HEK293 (cell line): ENCODE data around the gene SRCIN1.

Experiments
- AEBP2 ChIP-seq: fragments of 450-650 bp; formaldehyde crosslinking; IDR thresholded peaks from 2 replicates; pipeline ENCODE4 v1.5.1; 2016; ENCODE audit warnings: missing biosample characterization, missing genetic modification characterization, borderline replicate concordance
- GLIS2 ChIP-seq: fragments of 450-650 bp; formaldehyde crosslinking; IDR thresholded peaks from 2 replicates; pipeline ENCODE4 v1.5.1; 2016; ENCODE audit warnings: missing biosample characterization, missing genetic modification characterization
- IKZF3 ChIP-seq: fragments of 450-650 bp; IDR thresholded peaks from 2 replicates; pipeline ENCODE4 v1.5.0; 2018; ENCODE audit warnings: missing biosample characterization, mild to moderate bottlenecking, missing genetic modification characterization, moderate library complexity
- KLF16 ChIP-seq: fragments of 450-650 bp; formaldehyde crosslinking; IDR thresholded peaks from 2 replicates; pipeline ENCODE4 v1.5.1; 2017; ENCODE audit warnings: missing biosample characterization, missing genetic modification characterization
- MEIS1 ChIP-seq: sonication (generic); formaldehyde crosslinking; IDR thresholded peaks from 2 replicates; pipeline ENCODE4 v1.8.1; 2022; ENCODE audit warnings: missing genetic modification reagents, mild to moderate bottlenecking, borderline replicate concordance
- OSR2 ChIP-seq: fragments of 450-650 bp; formaldehyde crosslinking; IDR thresholded peaks from 2 replicates; pipeline ENCODE4 v1.5.1; 2016; ENCODE audit warnings: missing biosample characterization, missing genetic modification characterization
- PATZ1 ChIP-seq: fragments of 450-650 bp; formaldehyde crosslinking; IDR thresholded peaks from 2 replicates; pipeline ENCODE4 v1.5.1; 2016; ENCODE audit warnings: missing biosample characterization, missing genetic modification characterization
- PRDM10 ChIP-seq: fragments of 450-650 bp; formaldehyde crosslinking; IDR thresholded peaks from 2 replicates; pipeline ENCODE4 v1.5.1; 2016; ENCODE audit warnings: missing biosample characterization, missing genetic modification characterization
- SCRT2 ChIP-seq: fragments of 450-650 bp; formaldehyde crosslinking; IDR thresholded peaks from 2 replicates; pipeline ENCODE4 v1.5.1; 2016; ENCODE audit warnings: missing biosample characterization, missing genetic modification characterization
- SP2 ChIP-seq: fragments of 450-650 bp; formaldehyde crosslinking; IDR thresholded peaks from 2 replicates; pipeline ENCODE4 v1.5.1; 2016; ENCODE audit warnings: missing biosample characterization, missing genetic modification characterization
- SP3 ChIP-seq: fragments of 450-650 bp; formaldehyde crosslinking; IDR thresholded peaks from 2 replicates; pipeline ENCODE4 v1.5.1; 2016; ENCODE audit warnings: missing biosample characterization, missing genetic modification characterization
- SP7 ChIP-seq: fragments of 450-650 bp; formaldehyde crosslinking; IDR thresholded peaks from 2 replicates; pipeline ENCODE4 v1.5.1; 2016; ENCODE audit warnings: missing biosample characterization, missing genetic modification characterization
- ZBTB17 ChIP-seq: fragments of 450-650 bp; formaldehyde crosslinking; IDR thresholded peaks from 2 replicates; pipeline ENCODE4 v1.5.1; 2016; ENCODE audit warnings: missing biosample characterization, missing genetic modification characterization
- ZBTB48 ChIP-seq: fragments of 450-650 bp; formaldehyde crosslinking; IDR thresholded peaks from 2 replicates; pipeline ENCODE4 v1.5.1; 2016; ENCODE audit warnings: missing biosample characterization, missing genetic modification characterization
- ZEB2 ChIP-seq: fragments of 450-650 bp; formaldehyde crosslinking; IDR thresholded peaks from 2 replicates; pipeline ENCODE4 v1.5.1; 2016; ENCODE audit warnings: missing biosample characterization, missing genetic modification characterization
- ZFHX2 ChIP-seq: fragments of 450-650 bp; formaldehyde crosslinking; conservative IDR thresholded peaks from 2 replicates; pipeline ENCODE4 v1.5.1; 2016; ENCODE audit warnings: missing biosample characterization, missing genetic modification characterization
- ZNF10 ChIP-seq: fragments of 450-650 bp; formaldehyde crosslinking; IDR thresholded peaks from 2 replicates; pipeline ENCODE4 v1.5.1; 2017; ENCODE audit warnings: missing biosample characterization, missing genetic modification characterization
- ZNF138 ChIP-seq: fragments of 450-650 bp; formaldehyde crosslinking; IDR thresholded peaks from 2 replicates; pipeline ENCODE4 v1.5.1; 2016; ENCODE audit warnings: missing biosample characterization, missing genetic modification characterization, borderline replicate concordance
- ZNF18 ChIP-seq: fragments of 450-650 bp; formaldehyde crosslinking; IDR thresholded peaks from 2 replicates; pipeline ENCODE4 v1.5.1; 2016; ENCODE audit warnings: missing biosample characterization, missing genetic modification characterization
- ZNF223 ChIP-seq: fragments of 450-650 bp; formaldehyde crosslinking; IDR thresholded peaks from 2 replicates; pipeline ENCODE4 v1.5.1; 2016; ENCODE audit warnings: missing biosample characterization, missing genetic modification characterization
- ZNF324 ChIP-seq: fragments of 450-650 bp; formaldehyde crosslinking; IDR thresholded peaks from 2 replicates; pipeline ENCODE4 v1.5.1; 2016; ENCODE audit warnings: missing biosample characterization, missing genetic modification characterization
- ZNF398 ChIP-seq: fragments of 450-650 bp; formaldehyde crosslinking; IDR thresholded peaks from 2 replicates; pipeline ENCODE4 v1.5.1; 2017; ENCODE audit warnings: missing biosample characterization, missing genetic modification characterization
- ZNF449 ChIP-seq: fragments of 450-650 bp; formaldehyde crosslinking; IDR thresholded peaks from 2 replicates; pipeline ENCODE4 v1.5.1; 2017; ENCODE audit warnings: missing biosample characterization, mild to moderate bottlenecking, missing genetic modification characterization, moderate library complexity
- ZNF473 ChIP-seq: fragments of 450-650 bp; formaldehyde crosslinking; IDR thresholded peaks from 2 replicates; pipeline ENCODE4 v1.5.1; 2017; ENCODE audit warnings: missing biosample characterization, missing genetic modification characterization
- ZNF621 ChIP-seq: fragments of 450-650 bp; formaldehyde crosslinking; IDR thresholded peaks from 2 replicates; pipeline ENCODE4 v1.5.1; 2017; ENCODE audit warnings: missing biosample characterization, missing genetic modification characterization
- ZNF830 ChIP-seq: fragments of 450-650 bp; IDR thresholded peaks from 2 replicates; pipeline ENCODE4 v1.5.0; 2018; ENCODE audit warnings: missing biosample characterization, missing genetic modification characterization, low read depth, mild to moderate bottlenecking, moderate library complexity
- ZSCAN4 ChIP-seq: fragments of 450-650 bp; formaldehyde crosslinking; IDR thresholded peaks from 2 replicates; pipeline ENCODE4 v1.5.1; 2017; ENCODE audit warnings: missing biosample characterization, missing genetic modification characterization

SRCIN1 gene

GRCh38 chr17:38579934-38580333 is 25.8 kb downstream of the SRCIN1 start (continued):
- TF ChIP-seq ZNF138 (tag by site-specific recombination) (no peak), KLF16 (tag by site-specific recombination) (0 out of 2 replicates have a peak, but pooled peaks have one; percentile 41), ZNF473 (tag by site-specific recombination) (no peak), ZNF830 (tag by site-specific recombination) (no peak), SCRT2 (tag by site-specific recombination) (peak; percentile 84), ZNF223 (no peak), ZNF324 (tag by site-specific recombination) (peak; percentile 58; the same call in 1 of the 2 replicates), ZBTB48 (tag by site-specific recombination) (peak; percentile 82), SP3 (no peak), OSR2 (tag by site-specific recombination) (no peak), IKZF3 (tag by site-specific recombination) (no peak), ZNF18 (tag by site-specific recombination) (no peak), PATZ1 (peak; percentile 90), ZFHX2 (peak; percentile 75), ZNF449 (no peak), ZBTB17 (tag by site-specific recombination) (peak; percentile 59), ZNF10 (tag by site-specific recombination) (peak; percentile 51; the same call in 1 of the 2 replicates), GLIS2 (peak; percentile 91), PRDM10 (tag by site-specific recombination) (peak; percentile 93), AEBP2 (tag by site-specific recombination) (no peak), ZEB2 (tag by site-specific recombination) (peak; percentile 33), SP2 (0 out of 2 replicates have a peak, but pooled peaks have one; percentile 18), MEIS1 (CRISPR knock-in tag) (no peak), ZSCAN4 (no peak), SP7 (tag by site-specific recombination) (peak; percentile 71), ZNF621 (tag by site-specific recombination) (no peak), ZNF398 (tag by site-specific recombination) (peak; percentile 33; the same call in 1 of the 2 replicates)
